Measurements from ENCODE around the gene NR2F6. TPM values are rescaled to one million over a fixed set of nuclear protein-coding genes. Genes with fewer than 3 reads are reported as not detected.

Gene NR2F6
- total RNA-seq (2021) (90.8 and 112 TPM in 2 replicates), Bru-seq, nascent RNA (percentile 66 among the genes with signal in this experiment), BruChase-seq, experiment 1, labeled RNA remaining after a 2-hour chase (percentile 82 among the genes with signal in this experiment), BruChase-seq, experiment 2, labeled RNA remaining after a 6-hour chase (percentile 94 among the genes with signal in this experiment)
- long read RNA-seq, transcript NR2F6-201 (4 exons, 2,404 nt) = major isoform, 213 of 253 reads
- long read RNA-seq, partial matches to known transcripts = 34 of 253 reads
- long read RNA-seq, other reads (novel, unspliced or antisense) = 6 of 253 reads

DNA sequence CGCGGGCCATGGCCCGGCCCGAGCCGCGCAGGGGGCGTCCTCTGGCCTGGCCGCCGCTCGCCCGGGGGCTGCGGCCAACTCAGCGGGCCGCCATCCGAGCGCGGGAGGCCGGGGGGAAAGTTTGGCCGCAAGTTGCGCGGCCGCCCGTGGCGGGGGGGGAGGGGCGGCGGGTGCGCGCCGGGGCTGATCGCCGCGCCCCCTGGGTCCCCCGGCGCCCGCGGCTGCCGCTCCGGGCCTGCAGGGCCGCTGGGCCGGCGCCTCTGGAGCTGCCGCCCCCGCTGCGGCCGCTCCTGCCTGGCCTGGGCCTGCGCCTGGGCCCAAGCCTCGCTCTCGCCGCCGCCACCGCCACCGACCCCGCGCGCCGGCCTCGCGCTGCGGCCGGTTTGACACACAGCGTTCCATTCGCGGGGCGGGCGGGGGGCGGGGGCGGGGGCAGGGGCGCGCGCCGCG, at the start of gene NR2F6:
NR2F6 (minus strand) TSS at position 385 of the 450 bp plus-strand sequence. CDS start 699 bp downstream, outside the sequence.
- H3K4me2 ChIP-seq = peak within 1 kb of the TSS; percentile 89
- ChIA-PET CTCF (no interaction called here), POLR2A (ENCODE audit: unreplicated experiment) (no interaction called here)
- intact Hi-C loops (cut with micrococcal nuclease; ENCODE audit: unreplicated experiment) = no loop called here
- H3K27ac ChIP-seq = peak within 1 kb of the TSS; percentile 95
- H3K27me3 ChIP-seq (ENCODE audit: insufficient read depth, low read depth) = no peaks in the 10 kb centered on the region
- H3K79me2 ChIP-seq (ENCODE audit: low read depth) = peaks cover 51% of the 10 kb centered on the region
- H3F3A ChIP-seq (ENCODE audit: insufficient read depth, low read depth) = peaks cover 40% of the 10 kb centered on the region
- H2AFZ ChIP-seq = peak within 1 kb of the TSS; percentile 41; the same call in 1 of the 2 replicates
- H3K36me3 ChIP-seq (ENCODE audit: low read depth) = 0 out of 2 replicates have a peak, but pooled peaks cover 5% of the 10 kb centered on the region
- no TSS peak for BruUV-seq (replicated peaks)
- H3K4me1 ChIP-seq (replicated peaks; ENCODE audit: insufficient read depth) = peaks cover 67% of the 10 kb centered on the region
- no peak for TF ChIP-seq EZH2 (IDR thresholded peaks at IDR 0.05; ENCODE audit: low read depth)
- TF ChIP-seq, protein P1, sequence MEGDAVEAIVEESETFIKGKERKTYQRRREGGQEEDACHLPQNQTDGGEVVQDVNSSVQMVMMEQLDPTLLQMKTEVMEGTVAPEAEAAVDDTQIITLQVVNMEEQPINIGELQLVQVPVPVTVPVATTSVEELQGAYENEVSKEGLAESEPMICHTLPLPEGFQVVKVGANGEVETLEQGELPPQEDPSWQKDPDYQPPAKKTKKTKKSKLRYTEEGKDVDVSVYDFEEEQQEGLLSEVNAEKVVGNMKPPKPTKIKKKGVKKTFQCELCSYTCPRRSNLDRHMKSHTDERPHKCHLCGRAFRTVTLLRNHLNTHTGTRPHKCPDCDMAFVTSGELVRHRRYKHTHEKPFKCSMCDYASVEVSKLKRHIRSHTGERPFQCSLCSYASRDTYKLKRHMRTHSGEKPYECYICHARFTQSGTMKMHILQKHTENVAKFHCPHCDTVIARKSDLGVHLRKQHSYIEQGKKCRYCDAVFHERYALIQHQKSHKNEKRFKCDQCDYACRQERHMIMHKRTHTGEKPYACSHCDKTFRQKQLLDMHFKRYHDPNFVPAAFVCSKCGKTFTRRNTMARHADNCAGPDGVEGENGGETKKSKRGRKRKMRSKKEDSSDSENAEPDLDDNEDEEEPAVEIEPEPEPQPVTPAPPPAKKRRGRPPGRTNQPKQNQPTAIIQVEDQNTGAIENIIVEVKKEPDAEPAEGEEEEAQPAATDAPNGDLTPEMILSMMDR (conservative IDR thresholded peaks at IDR 0.05) = no peak
- peaks cover 33% of the 10 kb centered on the region for H4K20me1 ChIP-seq (ENCODE audit: insufficient read depth)
- H3K9me2 ChIP-seq (ENCODE audit: insufficient read depth) = no peaks in the 10 kb centered on the region
- peak within 1 kb of the TSS; percentile 82 for H3K4me3 ChIP-seq
- no peak for DNase-seq
- H3K9me3 ChIP-seq (ENCODE audit: insufficient read depth, low read depth) = no peaks in the 10 kb centered on the region

DNA sequence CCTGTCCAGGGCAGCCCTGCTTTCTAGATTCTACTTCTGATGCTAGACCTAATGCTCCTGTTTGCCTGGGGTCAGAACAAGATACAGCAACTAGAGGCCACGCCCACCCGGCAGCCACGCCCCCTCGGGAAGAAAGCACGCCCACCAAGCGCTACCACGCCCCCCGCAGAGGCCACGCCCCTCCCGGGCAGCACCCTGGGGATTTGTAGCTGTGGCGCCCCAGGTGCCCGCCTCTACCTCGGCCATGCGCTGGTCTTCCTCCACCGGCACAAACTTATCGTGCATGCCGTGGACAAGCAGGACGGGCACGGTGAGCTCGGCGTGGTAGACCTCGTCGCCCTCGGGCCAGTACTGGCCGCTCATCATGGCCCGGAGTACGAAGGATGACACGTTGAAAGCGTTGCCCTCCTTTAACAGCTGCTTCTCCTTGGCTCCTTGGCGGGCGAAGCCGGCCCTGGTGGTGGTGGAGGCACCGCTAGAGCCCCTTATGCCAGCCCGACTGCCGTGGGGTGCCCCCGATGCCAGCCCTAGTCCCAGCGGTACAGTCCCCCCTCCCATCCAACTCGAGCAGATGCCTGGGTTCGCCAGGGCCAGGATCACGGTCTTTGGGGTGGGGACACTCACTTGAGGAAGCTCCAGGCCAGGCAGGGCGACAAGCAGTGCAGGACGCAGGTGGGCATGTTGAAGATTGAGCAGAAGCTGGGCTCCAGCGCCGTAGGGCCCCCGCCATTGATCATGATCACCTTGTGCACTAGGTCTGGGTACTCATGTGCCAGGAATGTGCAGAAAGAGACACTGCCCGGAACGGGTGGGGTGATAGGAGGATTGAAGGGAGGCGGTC, 48.6 kb upstream of the NR2F6 start:
- CTCF ChIA-PET = interaction anchor here (0.5 kb wide), 1 partner anchor 154 kb away, joined by 3 read pairs; no protein-coding TSS in a partner anchor

More for the DNA sequence above, 48.6 kb upstream of the NR2F6 start:
- no peak overlapping the region for H3K4me3 ChIP-seq
- peaks cover 30% of the 10 kb centered on the region for H3K79me2 ChIP-seq (ENCODE audit: low read depth)
- H4K20me1 ChIP-seq (ENCODE audit: insufficient read depth) = 0 out of 2 replicates have a peak, but pooled peaks cover 5% of the 10 kb centered on the region
- no peak overlapping the region for H2AFZ ChIP-seq
- BruUV-seq (replicated peaks) = no TSS peak
- H3K4me2 ChIP-seq = 0 out of 2 replicates have a peak overlapping the region, but pooled peaks have one; percentile 15
- TF ChIP-seq, protein P1 (conservative IDR thresholded peaks at IDR 0.05) = no peak
- no peak for TF ChIP-seq EZH2 (IDR thresholded peaks at IDR 0.05; ENCODE audit: low read depth)
- no peak overlapping the region for H3K27ac ChIP-seq
- H3K36me3 ChIP-seq (ENCODE audit: low read depth) = no peaks in the 10 kb centered on the region; the same call in 1 of the 2 replicates
- peaks cover 68% of the 10 kb centered on the region for H3F3A ChIP-seq (ENCODE audit: insufficient read depth, low read depth)
- H3K27me3 ChIP-seq (ENCODE audit: insufficient read depth, low read depth) = no peaks in the 10 kb centered on the region
- peaks cover 37% of the 10 kb centered on the region for H3K4me1 ChIP-seq (replicated peaks; ENCODE audit: insufficient read depth)
- POLR2A ChIA-PET (ENCODE audit: unreplicated experiment) = no interaction called here
- H3K9me3 ChIP-seq (ENCODE audit: insufficient read depth, low read depth) = no peaks in the 10 kb centered on the region
- DNase-seq = peak in 1 of 2 experiments; percentile 36
- intact Hi-C loops (cut with micrococcal nuclease; ENCODE audit: unreplicated experiment) = loop anchor here (5.0 kb wide), 1 partner anchor 33 kb away; no protein-coding TSS in a partner anchor
- no peaks in the 10 kb centered on the region for H3K9me2 ChIP-seq (ENCODE audit: insufficient read depth)
